Cerebellar nuclear complex (tissue), 1 donor: ENCODE measurements around the gene TMEM45A.

ENCODE experiments used
- DNase-seq, 2 experiments: peaks; one replicate each; lab custom pipeline; 2025; lab: John Stamatoyannopoulos, UW

TMEM45A gene

GRCh38 chr3:100614941-100615340 is 122.5 kb downstream of the TMEM45A start:
- no peak for DNase-seq

GRCh38 chr3:100615684-100616083 is 123.3 kb downstream of the TMEM45A start:
- DNase-seq, result no peak

- DNase-seq, result no peak
Measured at GRCh38 chr3:100621251-100621650, 128.8 kb downstream of the TMEM45A start.
